HepG2 (cell line): ENCODE measurements around the gene OR10AD1.

Source experiments
- EZH2 ChIP-seq: conservative IDR thresholded peaks from 2 replicates; pipeline ENCODE4 v1.6.1; 2012; ENCODE audit warnings: mild to moderate bottlenecking, low read depth, low read length, moderate library complexity
- FIP1L1 ChIP-seq: fragments of 200-400 bp; formaldehyde crosslinking; IDR thresholded peaks from 2 replicates; pipeline ENCODE4 v1.6.1; 2018; ENCODE audit warnings: low read depth, mild to moderate bottlenecking, low read length, moderate library complexity, borderline replicate concordance; ENCODE audit not compliant: insufficient read depth
- HDAC6 ChIP-seq: fragments of 200-600 bp; sonication (generic); IDR thresholded peaks from 2 replicates; pipeline ENCODE4 v1.7.0; 2017; ENCODE audit warnings: mild to moderate bottlenecking, antibody characterized with exemption, low read length, low read depth
- KMT2A ChIP-seq: sonication (generic); formaldehyde crosslinking; IDR thresholded peaks from 2 replicates; pipeline ENCODE4 v1.4.0; 2020; ENCODE audit warnings: missing genetic modification reagents
- MAFF ChIP-seq: IDR thresholded peaks from 2 replicates; pipeline ENCODE4 v1.6.1; 2011; ENCODE audit warnings: low read depth, low read length, improper control_type of control experiment
- PLRG1 ChIP-seq: fragments of 450-650 bp; conservative IDR thresholded peaks from 2 replicates; pipeline ENCODE4 v1.6.1; 2016
- ZKSCAN8 ChIP-seq: IDR thresholded peaks from 2 replicates; pipeline ENCODE4 v1.6.1; 2016; ENCODE audit warnings: borderline replicate concordance, missing genetic modification reagents, missing compliant biosample characterization
- ZNF121 ChIP-seq: sonication (generic); formaldehyde crosslinking; IDR thresholded peaks from 2 replicates; pipeline ENCODE4 v1.5.0; 2020; ENCODE audit warnings: mild to moderate bottlenecking, missing genetic modification reagents
- ZNF460 ChIP-seq: sonication (generic); formaldehyde crosslinking; IDR thresholded peaks from 2 replicates; pipeline ENCODE4 v1.5.1; 2020; ENCODE audit warnings: missing genetic modification reagents, mild to moderate bottlenecking, borderline replicate concordance
- TF ChIP-seq, protein P1 (sequence below): IDR thresholded peaks from 2 replicates; pipeline ENCODE4 v1.6.1; 2012; ENCODE audit warnings: inconsistent platforms
- TF ChIP-seq, protein P2 (sequence below): sonication (generic); formaldehyde crosslinking; conservative IDR thresholded peaks from 2 replicates; pipeline ENCODE4 v1.4.0; 2020; ENCODE audit warnings: mild to moderate bottlenecking, missing genetic modification reagents, moderate library complexity

DNA sequence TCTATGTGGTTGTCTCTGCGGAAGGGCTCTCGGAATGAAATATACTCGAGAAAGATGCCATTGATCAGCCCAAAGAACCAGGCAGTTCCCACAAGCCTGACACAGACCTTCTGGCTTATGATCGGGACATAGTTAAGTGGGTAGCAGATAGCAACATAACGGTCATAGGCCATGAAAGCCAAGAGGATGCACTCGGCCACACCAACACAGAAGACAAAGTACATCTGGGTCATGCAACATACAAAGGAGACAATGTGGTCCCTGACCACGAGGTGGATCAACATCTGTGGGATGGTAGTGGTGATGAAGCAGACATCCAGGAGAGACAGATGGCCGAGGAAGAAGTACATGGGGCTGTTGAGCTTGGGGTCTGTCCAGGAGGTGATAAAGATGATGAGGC, 326 bp downstream of the OR10AD1 start:
- TF ChIP-seq PLRG1 (no peak), ZNF460 (no peak), ZNF121 (CRISPR knock-in tag) (no peak), HDAC6 (no peak), EZH2 (no peak), MAFF (no peak), KMT2A (CRISPR knock-in tag) (no peak), FIP1L1 (no peak), ZKSCAN8 (CRISPR knock-in tag) (no peak)
- TF ChIP-seq, protein P1, sequence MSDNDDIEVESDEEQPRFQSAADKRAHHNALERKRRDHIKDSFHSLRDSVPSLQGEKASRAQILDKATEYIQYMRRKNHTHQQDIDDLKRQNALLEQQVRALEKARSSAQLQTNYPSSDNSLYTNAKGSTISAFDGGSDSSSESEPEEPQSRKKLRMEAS = no peak
- TF ChIP-seq, protein P2, sequence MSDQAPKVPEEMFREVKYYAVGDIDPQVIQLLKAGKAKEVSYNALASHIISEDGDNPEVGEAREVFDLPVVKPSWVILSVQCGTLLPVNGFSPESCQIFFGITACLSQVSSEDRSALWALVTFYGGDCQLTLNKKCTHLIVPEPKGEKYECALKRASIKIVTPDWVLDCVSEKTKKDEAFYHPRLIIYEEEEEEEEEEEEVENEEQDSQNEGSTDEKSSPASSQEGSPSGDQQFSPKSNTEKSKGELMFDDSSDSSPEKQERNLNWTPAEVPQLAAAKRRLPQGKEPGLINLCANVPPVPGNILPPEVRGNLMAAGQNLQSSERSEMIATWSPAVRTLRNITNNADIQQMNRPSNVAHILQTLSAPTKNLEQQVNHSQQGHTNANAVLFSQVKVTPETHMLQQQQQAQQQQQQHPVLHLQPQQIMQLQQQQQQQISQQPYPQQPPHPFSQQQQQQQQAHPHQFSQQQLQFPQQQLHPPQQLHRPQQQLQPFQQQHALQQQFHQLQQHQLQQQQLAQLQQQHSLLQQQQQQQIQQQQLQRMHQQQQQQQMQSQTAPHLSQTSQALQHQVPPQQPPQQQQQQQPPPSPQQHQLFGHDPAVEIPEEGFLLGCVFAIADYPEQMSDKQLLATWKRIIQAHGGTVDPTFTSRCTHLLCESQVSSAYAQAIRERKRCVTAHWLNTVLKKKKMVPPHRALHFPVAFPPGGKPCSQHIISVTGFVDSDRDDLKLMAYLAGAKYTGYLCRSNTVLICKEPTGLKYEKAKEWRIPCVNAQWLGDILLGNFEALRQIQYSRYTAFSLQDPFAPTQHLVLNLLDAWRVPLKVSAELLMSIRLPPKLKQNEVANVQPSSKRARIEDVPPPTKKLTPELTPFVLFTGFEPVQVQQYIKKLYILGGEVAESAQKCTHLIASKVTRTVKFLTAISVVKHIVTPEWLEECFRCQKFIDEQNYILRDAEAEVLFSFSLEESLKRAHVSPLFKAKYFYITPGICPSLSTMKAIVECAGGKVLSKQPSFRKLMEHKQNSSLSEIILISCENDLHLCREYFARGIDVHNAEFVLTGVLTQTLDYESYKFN = no peak
